IPS DF 19.7 (cell line): ENCODE measurements around the gene BORCS8.
"Not testable (repeated sequence)": the region's sequence is repeated elsewhere in the genome, so short reads cannot be mapped to it uniquely, and the experiment has no call there.

Source experiments
- DNase-seq: peaks from one replicate; pipeline ENCODE4 v3.0.0-alpha.2; 2013; ENCODE audit warnings: low read depth, low spot score

BORCS8 gene

GRCh38 chr19:19192078-19192882, at the start of gene BORCS8, which contains the start of gene RFXANK:
Gene BORCS8, minus strand, starts transcription at chr19:19192152. Its CDS starts 35 bp downstream, at chr19:19192117.
Gene RFXANK, plus strand, starts transcription at chr19:19192258. Its CDS starts 1,689 bp downstream, at chr19:19193947.
- DNase-seq: peak; percentile 95

DNA sequence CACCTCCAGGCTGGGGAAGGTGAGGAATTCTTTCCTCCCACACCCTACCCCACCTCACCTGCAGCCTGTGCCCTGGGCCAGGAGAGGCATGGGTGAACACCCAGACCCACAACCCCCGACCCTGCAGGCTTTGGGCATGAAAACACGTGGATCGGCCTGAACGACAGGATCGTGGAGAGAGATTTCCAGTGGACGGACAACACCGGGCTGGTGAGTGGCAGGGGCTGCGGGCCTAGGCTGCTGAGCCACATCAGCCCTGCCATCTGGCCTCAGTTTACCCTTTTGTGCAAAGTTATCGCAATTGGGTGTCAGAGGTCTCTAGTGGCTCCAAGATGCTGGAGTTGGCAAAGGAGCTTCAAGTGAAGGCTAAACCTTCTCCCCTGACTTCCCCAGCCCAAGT, 48.5 kb upstream of the BORCS8 start:
- DNase-seq: no peak

DNA sequence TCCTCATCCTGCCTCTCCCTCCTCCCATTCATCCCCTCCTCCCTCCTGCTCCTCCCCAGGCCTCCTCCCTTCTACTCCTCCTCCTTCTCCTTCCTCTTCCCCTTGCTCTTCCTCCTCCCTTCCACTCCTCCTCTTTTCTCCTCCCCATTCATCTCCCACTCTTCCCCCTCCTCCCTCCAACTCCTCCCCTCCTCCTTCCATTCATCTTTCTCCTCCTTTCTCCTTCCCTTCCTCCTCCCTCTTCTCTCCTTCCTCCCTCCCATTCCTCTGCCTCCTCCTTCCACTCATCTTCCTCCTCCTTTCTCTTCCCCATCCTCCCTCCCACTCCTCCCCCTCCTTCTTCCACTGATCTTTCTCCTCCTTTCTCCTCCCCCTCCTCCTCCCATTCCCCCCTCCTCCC, 47.7 kb upstream of the BORCS8 start:
- DNase-seq: no peak

DNA sequence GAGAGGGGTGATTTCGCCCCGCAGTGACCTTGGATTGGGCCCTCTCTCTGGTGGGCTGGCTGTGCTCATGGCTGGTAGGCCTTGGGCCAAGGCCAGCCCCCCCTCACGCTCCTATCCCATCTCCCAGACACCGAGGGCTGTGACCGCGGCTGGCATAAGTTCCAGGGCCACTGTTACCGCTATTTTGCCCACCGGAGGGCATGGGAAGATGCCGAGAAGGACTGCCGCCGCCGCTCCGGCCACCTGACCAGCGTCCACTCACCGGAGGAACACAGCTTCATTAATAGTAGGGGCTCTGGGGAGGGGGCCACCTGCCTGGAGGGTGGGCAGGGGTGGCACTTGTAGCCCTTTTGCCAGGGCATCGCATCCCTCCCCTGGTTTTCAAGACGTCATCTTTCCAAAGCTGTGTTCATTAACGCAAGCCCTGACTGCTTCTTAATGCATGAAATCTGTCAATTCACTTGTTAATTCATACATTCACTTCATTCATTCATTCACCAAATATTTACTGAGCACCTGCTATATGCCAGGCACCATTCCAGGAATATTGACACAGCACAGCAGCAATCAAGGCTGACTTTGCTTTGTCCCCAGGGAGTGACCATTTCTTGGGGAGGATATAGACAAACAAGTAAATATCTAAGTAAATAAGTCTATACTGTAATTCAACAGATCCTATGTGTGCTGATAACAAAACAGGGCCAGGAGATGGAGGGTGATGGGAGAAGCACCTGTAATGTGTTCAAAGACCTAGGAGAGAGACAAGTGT, 46.4 kb upstream of the BORCS8 start:
- no peak for DNase-seq

DNA sequence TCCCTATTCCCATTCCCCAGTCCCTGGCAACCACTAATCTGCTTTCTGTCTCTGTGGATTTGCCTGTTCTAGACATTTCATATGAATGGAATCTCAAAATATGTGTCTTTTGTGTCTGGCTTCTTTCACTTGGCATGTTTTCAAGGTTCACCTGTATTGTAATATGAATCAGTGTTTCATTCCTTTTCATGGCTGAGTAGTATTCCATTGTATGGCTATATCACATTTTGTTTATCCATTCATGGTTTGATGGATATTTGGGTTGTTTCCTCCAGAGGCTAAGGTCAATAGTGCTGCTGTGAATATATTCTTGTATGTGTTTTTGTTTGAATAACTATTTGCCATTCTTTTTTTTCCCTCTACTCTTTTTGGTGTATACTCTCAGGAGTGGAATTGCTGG, 44.2 kb upstream of the BORCS8 start:
- no peak for DNase-seq

- DNase-seq: no peak
Observed at GRCh38 chr19:19234220-19234816, 42.4 kb upstream of the BORCS8 start.

GRCh38 chr19:19232261-19232721, 40.3 kb upstream of the BORCS8 start:
- no peak for DNase-seq

GRCh38 chr19:19230999-19231398, 39.0 kb upstream of the BORCS8 start:
- DNase-seq: no peak

GRCh38 chr19:19229701-19230100, 37.7 kb upstream of the BORCS8 start:
- DNase-seq: no peak

- no peak for DNase-seq
Observed at GRCh38 chr19:19227217-19227616, 35.3 kb upstream of the BORCS8 start.

DNA sequence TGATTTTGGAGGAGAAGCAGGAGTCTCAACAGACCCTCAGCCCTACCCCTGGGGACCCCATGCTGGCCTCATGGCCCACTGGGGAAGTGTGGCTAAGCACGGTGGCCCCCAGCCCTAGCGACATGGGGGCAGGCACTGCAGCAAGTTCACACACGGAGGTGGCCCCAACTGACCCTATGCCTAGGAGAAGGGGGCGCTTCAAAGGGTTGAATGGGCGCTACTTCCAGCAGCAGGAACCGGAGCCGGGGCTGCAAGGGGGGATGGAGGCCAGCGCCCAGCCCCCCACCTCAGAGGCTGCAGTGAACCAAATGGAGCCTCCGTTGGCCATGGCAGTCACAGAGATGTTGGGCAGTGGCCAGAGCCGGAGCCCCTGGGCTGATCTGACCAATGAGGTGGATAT, 34.7 kb upstream of the BORCS8 start:
- DNase-seq: no peak

GRCh38 chr19:19226204-19226603, 34.3 kb upstream of the BORCS8 start:
- DNase-seq: no peak

DNA sequence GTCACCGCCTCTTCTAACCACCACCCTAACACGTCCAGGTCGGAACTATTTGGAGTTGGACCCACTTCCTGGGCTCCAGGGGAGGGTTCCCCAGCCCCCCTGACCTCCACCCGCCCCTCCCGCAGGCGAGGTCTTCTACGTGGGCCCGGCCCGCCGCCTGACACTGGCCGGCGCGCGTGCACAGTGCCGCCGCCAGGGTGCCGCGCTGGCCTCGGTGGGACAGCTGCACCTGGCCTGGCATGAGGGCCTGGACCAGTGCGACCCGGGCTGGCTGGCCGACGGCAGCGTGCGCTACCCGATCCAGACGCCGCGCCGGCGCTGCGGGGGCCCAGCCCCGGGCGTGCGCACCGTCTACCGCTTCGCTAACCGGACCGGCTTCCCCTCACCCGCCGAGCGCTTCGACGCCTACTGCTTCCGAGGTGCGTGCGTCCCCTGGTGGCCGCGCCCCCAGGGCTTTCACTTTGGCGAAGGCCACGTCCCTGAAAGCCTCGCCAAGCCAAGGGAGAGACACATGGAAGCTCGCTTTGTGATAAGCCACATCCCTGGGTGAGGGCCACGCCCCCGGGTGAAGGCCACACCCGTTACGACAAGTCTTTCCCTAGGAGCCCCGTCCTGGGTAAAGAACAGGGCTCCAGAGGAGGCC, 33.0 kb upstream of the BORCS8 start:
- DNase-seq: peak; percentile 57

GRCh38 chr19:19224150-19224851, 32.3 kb upstream of the BORCS8 start:
- DNase-seq: no peak

- no peak for DNase-seq
Observed at GRCh38 chr19:19223636-19224035, 31.7 kb upstream of the BORCS8 start.

DNA sequence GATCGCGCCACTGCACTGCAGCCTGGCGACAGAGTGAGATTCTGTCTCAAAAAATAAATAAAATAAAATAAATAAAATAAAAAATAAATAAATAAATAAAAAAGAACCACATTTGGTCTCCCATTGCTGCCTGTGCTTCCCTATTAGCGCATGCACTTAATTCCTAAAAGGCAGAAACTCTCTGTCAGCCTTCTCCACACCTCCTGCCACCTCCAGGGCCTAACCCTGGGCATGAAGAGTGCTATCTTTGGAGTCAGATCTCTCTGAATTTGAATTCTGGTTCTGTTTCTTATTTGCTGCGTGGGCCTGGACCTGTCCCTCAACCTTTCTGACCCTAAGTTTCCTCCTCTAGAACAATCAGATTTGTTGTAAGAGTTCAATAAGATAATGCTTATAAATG, 31.1 kb upstream of the BORCS8 start:
- no peak for DNase-seq

DNA sequence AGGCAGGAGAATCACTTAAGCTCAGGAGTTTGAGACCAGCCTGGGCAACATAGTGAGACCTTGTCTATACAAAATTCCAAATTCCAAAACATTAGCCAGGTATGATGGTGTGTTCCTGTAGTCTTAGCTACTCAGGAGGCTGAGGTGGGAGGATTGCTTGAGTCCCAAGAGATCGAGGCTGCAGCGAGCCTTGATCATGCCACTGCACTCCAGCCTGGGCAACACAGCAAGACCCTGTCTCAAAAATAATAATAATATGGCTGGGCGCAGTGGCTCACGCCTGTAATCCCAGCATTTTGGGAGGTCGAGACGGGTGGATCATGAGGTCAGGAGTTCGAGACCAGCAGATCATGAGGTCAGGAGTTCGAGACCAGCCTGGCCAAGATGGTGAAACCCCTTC, 29.0 kb upstream of the BORCS8 start:
- DNase-seq: not testable (repeated sequence)

DNA sequence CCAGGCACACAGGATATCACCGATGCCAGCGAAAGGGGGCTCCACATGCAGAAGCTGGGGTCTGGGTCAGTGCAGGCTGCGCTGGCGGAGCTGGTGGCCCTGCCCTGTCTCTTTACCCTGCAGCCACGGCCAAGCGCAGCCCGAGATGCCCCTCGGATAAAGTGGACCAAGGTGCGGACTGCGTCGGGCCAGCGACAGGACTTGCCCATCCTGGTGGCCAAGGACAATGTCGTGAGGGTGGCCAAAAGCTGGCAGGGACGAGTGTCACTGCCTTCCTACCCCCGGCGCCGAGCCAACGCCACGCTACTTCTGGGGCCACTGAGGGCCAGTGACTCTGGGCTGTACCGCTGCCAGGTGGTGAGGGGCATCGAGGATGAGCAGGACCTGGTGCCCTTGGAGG, 27.0 kb upstream of the BORCS8 start:
- DNase-seq: no peak

GRCh38 chr19:19217099-19217498, 25.1 kb upstream of the BORCS8 start:
- DNase-seq: peak; percentile 69

DNA sequence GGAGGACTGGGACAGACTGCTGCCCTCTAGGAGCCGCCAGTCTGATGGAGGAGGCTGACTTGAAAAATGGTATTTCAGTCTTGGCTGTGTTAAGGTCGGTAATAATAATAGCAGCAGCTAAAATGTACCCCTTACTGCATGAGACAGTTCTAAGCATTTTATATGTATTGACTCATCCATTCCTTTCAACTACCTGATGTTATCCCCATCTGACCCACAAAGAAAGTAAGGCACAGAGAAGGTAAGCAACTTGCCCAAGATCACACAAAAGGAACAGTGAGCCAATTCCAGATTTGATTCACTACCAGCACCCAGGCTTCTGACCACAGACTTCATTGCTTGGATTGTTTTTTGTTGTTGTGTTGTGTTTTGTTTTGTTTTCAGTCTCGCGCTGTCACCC, 23.8 kb upstream of the BORCS8 start:
- no peak for DNase-seq

GRCh38 chr19:19214892-19215291, 22.9 kb upstream of the BORCS8 start:
- DNase-seq: no peak
